HEK293T (cell line): ENCODE measurements around the gene BUD23.

Experiments used
- CTBP1 ChIP-seq: fragments of 450-650 bp; IDR thresholded peaks from 2 replicates; pipeline ENCODE4 v1.6.1; 2016; ENCODE audit warnings: borderline replicate concordance
- FOXA1 ChIP-seq: fragments of 450-650 bp; IDR thresholded peaks from 2 replicates; pipeline ENCODE4 v1.6.1; 2016; ENCODE audit warnings: mild to moderate bottlenecking
- FOXK2 ChIP-seq: fragments of 450-650 bp; IDR thresholded peaks from 2 replicates; pipeline ENCODE4 v1.6.1; 2016; ENCODE audit warnings: mild to moderate bottlenecking
- FOXM1 ChIP-seq: fragments of 450-650 bp; IDR thresholded peaks from 2 replicates; pipeline ENCODE4 v1.6.1; 2017; ENCODE audit warnings: mild to moderate bottlenecking, borderline replicate concordance
- LEF1 ChIP-seq: fragments of 450-650 bp; IDR thresholded peaks from 2 replicates; pipeline ENCODE4 v1.6.1; 2017; ENCODE audit warnings: mild to moderate bottlenecking, borderline replicate concordance
- NFRKB ChIP-seq: fragments of 450-650 bp; IDR thresholded peaks from 2 replicates; pipeline ENCODE4 v1.6.1; 2016; ENCODE audit warnings: mild to moderate bottlenecking, moderate library complexity
- SP1 ChIP-seq: fragments of 450-650 bp; IDR thresholded peaks from 2 replicates; pipeline ENCODE4 v1.6.1; 2017
- SUZ12 ChIP-seq: fragments of 450-650 bp; IDR thresholded peaks from 2 replicates; pipeline ENCODE4 v1.6.1; 2016; ENCODE audit warnings: mild to moderate bottlenecking
- TARDBP ChIP-seq: fragments of 450-650 bp; IDR thresholded peaks from 2 replicates; pipeline ENCODE4 v1.6.1; 2016
- ZNF384 ChIP-seq: fragments of 450-650 bp; IDR thresholded peaks from 2 replicates; pipeline ENCODE4 v1.6.1; 2016

DNA sequence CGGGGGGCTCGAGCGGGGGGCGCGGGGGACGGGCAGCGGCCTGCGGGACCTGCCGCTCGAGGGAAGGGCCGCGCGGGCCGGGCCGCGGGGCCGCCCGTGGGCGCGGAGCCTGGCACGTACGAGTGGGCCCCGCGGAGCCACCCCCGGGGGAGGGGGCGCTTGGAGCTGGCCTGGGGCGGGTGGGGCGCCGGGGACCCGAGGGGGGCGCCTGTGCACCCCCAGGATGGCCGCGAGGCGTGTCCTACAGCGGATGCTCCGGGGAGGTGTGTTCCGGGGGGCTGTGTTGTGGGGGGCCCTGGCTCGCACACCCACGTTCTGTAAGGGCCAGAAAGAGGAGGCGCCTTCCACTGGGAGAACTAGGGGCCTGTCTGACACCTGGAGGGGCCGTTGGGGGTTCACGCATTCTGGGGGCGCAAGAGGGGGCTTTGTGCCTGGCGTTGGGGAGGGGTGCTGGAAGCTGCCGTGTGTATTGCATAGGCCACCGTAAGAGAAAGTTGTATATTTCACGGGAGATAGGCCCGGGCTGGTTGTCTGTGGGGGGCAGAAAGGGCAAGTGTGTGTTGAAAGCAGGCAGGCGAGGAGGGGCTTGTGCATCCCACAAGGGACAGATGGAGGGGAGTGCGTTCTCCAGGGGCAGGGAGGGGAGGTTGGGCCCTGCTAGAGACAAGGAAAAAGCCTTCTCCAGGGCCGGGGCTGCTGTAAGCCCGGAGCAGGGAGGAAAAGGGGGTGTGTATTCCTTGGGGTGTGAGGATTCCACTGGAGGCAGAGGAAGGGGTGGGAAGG, 15.1 kb upstream of the BUD23 start:
- no peak for TF ChIP-seq LEF1
- no peak for TF ChIP-seq TARDBP
- no peak for TF ChIP-seq CTBP1
- no peak for TF ChIP-seq FOXM1
- no peak for TF ChIP-seq NFRKB
- TF ChIP-seq ZNF384: no peak
- no peak for TF ChIP-seq SP1
- no peak for TF ChIP-seq FOXA1
- no peak for TF ChIP-seq FOXK2
- no peak for TF ChIP-seq SUZ12
